ENCODE results near the gene KRT80. TPM values are rescaled to one million over a fixed set of nuclear protein-coding genes. Genes with fewer than 3 reads are reported as not detected.

The KRT80 gene
- total RNA-seq, 1 donor from 2014 or later = 0.07 TPM

DNA sequence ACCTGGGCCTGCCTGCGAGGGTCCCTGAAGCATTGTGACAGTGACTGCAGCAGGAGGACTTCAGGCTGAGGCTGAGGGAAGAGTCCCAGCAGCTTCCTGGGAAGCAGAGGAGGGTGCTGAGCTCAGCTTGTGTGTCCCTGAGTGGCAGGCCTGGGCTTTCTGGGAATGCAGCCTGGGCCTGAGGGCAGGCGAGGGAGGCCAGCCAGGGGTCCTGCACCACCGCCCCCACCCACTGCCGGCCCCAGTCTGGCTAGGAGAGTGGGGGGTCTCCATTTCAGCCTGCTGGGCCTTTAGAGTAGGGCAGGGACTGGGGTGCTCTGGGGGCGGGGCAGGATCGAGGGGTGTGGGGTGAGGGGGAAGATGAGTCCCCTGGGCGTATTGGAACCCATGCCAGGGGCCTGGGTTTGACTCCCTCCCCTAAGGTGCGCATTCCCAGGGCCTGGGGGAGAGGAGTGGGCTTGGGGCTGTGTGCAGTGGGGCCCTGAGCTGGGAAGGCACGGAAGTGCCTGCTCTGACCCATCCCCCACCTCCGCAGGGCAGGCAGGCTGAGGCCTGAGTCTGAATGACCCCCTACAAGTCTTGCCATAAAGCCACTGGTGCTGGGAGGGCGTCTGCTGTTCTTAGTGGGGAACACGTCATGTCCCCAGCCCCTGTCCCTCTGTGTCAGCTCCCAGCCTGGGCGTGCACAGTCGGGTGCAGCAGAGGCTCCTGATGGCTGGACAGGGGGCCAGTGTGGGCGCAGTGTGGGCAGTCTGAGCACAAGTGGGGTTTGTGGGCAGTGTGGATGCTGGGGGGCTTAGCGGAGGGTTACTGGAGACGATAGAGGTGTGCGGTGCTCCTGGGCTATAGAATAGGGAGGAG is 46.4 kb downstream of the KRT80 start:
- Mint-ChIP-seq H3K4me3 (ENCODE audit: low read depth) (no peak overlapping the region), H3K27me3 (peaks cover 21% of the 10 kb centered on the region), H3K36me3 (ENCODE audit: insufficient read depth) (no peaks in the 10 kb centered on the region), H3K9me3 (ENCODE audit: low read depth) (no peaks in the 10 kb centered on the region), H3K27ac (no peak overlapping the region), H3K4me1 (ENCODE audit: low read depth) (peaks cover 5% of the 10 kb centered on the region)
- no peak for DNase-seq (ENCODE audit: low spot score, unreplicated experiment)
- TF ChIP-seq, protein P1, sequence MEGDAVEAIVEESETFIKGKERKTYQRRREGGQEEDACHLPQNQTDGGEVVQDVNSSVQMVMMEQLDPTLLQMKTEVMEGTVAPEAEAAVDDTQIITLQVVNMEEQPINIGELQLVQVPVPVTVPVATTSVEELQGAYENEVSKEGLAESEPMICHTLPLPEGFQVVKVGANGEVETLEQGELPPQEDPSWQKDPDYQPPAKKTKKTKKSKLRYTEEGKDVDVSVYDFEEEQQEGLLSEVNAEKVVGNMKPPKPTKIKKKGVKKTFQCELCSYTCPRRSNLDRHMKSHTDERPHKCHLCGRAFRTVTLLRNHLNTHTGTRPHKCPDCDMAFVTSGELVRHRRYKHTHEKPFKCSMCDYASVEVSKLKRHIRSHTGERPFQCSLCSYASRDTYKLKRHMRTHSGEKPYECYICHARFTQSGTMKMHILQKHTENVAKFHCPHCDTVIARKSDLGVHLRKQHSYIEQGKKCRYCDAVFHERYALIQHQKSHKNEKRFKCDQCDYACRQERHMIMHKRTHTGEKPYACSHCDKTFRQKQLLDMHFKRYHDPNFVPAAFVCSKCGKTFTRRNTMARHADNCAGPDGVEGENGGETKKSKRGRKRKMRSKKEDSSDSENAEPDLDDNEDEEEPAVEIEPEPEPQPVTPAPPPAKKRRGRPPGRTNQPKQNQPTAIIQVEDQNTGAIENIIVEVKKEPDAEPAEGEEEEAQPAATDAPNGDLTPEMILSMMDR (IDR thresholded peaks at IDR 0.05; ENCODE audit: unreplicated experiment) = no peak

DNA sequence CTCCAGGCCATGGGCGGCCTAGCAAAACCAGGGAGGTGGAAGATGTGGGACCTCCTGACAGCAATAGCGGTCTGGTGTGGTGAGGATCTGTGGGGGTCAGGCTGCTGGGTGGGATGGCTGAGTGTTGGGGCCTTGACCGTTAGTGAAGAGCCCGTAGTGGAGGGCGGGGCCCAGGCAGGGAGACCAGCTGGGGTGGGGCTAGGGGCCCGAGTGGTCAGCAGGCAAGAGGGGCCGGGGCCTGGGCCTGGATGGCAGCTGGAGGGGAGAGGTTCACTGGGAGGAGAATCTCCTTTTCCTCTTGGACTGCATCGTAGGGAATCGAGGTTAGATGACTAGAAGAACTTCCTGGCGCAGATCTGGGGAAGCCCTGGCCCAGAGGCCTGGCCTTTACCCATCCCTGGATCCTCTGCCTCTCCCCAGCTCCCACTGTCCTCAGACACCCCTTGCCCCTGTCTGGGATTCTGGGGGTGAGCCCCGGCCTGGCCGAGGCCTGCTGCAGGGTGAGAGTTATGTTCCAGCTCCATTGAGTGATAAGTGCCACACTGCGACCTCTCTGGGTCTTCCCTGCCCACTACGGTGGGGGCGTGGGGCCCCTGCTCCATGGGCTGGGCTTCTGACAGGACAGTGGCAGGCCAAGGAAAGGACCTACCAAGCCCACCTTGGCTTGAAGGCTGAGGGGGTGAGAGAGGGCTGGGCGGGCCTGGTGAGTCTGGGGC is 47.1 kb downstream of the KRT80 start:
- TF ChIP-seq, protein P1 (IDR thresholded peaks at IDR 0.05; ENCODE audit: unreplicated experiment) = no peak
- Mint-ChIP-seq H3K4me3 (ENCODE audit: low read depth) (no peak overlapping the region), H3K4me1 (ENCODE audit: low read depth) (peaks cover 5% of the 10 kb centered on the region), H3K36me3 (ENCODE audit: insufficient read depth) (no peaks in the 10 kb centered on the region), H3K27ac (peak overlapping the region; percentile 5), H3K27me3 (peaks cover 16% of the 10 kb centered on the region), H3K9me3 (ENCODE audit: low read depth) (no peaks in the 10 kb centered on the region)
- DNase-seq (ENCODE audit: low spot score, unreplicated experiment) = no peak

DNA sequence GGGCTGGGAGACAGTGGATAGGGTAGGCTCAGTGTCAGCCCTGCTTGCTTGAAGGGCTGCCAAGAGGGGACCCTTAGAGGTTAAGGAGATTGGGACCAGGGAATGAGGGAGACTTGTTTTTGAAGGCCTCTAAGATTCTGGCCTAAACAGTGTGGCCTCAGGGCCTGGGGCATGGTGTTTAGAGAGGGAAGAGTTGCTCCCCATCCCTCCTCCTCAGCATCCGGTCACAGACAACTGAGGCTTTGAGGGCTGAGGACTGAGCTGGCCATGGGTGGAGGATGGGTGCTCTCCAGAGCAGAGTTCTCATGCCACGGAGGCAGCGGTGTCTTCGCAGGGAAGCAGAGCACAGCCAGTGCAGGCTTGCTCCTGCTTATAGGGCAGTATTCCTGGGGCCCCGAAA is 49.4 kb downstream of the KRT80 start:
- no peak for DNase-seq (ENCODE audit: low spot score, unreplicated experiment)
- Mint-ChIP-seq H3K27ac (no peak overlapping the region), H3K4me3 (ENCODE audit: low read depth) (no peak overlapping the region), H3K36me3 (ENCODE audit: insufficient read depth) (no peaks in the 10 kb centered on the region), H3K4me1 (ENCODE audit: low read depth) (peaks cover 5% of the 10 kb centered on the region), H3K9me3 (ENCODE audit: low read depth) (no peaks in the 10 kb centered on the region), H3K27me3 (peaks cover 22% of the 10 kb centered on the region)
- TF ChIP-seq, protein P1 (IDR thresholded peaks at IDR 0.05; ENCODE audit: unreplicated experiment) = no peak

DNA sequence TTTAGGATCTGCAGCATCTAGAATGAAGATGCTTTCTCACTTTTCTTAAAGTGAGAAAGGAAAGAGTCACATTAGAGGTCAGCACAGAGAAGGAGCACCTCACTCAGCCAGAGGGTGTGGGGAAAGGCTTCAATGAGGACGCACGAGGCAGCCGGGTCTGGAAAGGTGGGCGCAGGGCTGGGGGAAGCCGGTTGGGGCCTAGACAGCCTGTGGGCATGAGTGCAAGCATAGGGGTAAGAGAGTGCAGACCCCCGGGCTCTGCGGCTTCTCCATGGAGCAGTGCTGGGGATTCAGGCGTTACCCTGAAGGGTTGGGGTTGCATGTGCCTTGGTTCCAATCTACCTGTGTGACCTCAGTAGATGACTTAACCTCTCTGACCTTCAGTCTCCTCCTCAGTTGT is 49.9 kb downstream of the KRT80 start:
- Mint-ChIP-seq H3K4me1 (ENCODE audit: low read depth) (peaks cover 5% of the 10 kb centered on the region), H3K27me3 (peaks cover 23% of the 10 kb centered on the region), H3K9me3 (ENCODE audit: low read depth) (no peaks in the 10 kb centered on the region), H3K27ac (no peak overlapping the region), H3K4me3 (ENCODE audit: low read depth) (no peak overlapping the region), H3K36me3 (ENCODE audit: insufficient read depth) (no peaks in the 10 kb centered on the region)
- TF ChIP-seq, protein P1 (IDR thresholded peaks at IDR 0.05; ENCODE audit: unreplicated experiment) = no peak
- DNase-seq (ENCODE audit: low spot score, unreplicated experiment) = no peak

DNA sequence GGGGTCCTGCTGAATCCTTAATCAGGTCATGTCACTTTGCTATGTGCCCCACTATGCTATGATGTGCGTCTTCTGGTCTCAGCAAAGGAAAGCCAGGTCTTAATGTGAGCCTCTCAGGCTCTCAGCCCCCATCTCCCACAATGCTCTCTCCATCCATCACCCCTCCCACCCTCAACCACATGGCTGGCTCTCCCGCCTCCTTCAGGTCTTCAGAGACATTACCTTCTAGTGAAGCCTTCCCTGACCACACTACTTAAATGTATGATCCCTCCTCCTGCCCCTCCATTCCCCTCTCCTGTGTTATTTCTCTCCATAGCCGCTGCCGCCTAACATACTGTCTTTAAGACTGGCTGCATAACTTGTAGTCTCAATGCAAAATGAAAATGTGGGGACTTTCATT is 50.5 kb downstream of the KRT80 start:
- no peaks in the 10 kb centered on the region for H3K36me3 Mint-ChIP-seq (ENCODE audit: insufficient read depth)
- no peak overlapping the region for H3K4me3 Mint-ChIP-seq (ENCODE audit: low read depth)
- H3K4me1 Mint-ChIP-seq (ENCODE audit: low read depth) = peaks cover 5% of the 10 kb centered on the region
- TF ChIP-seq, protein P1 (IDR thresholded peaks at IDR 0.05; ENCODE audit: unreplicated experiment) = peak; percentile 16
- peaks cover 27% of the 10 kb centered on the region for H3K27me3 Mint-ChIP-seq
- DNase-seq (ENCODE audit: low spot score, unreplicated experiment) = no peak
- no peak overlapping the region for H3K27ac Mint-ChIP-seq
- H3K9me3 Mint-ChIP-seq (ENCODE audit: low read depth) = no peaks in the 10 kb centered on the region
